Thymus (tissue), 11 donors: ENCODE results near the gene ATP6AP1. TPM values are rescaled to one million over a fixed set of nuclear protein-coding genes. Genes with fewer than 3 reads are reported as not detected.

Experiments used
- DNase-seq, 9 donors: peaks; one replicate each; pipeline ENCODE4 v3.0.0-alpha.2; 2013; ENCODE audit warnings: low spot score in 9 of 9, low read depth in 6 of 9, missing footprints in 1 of 9
- H3K27ac ChIP-seq, 2 donors: one replicate each; pipeline ENCODE4 v1.5.1; 2013; ENCODE audit warnings: control low read depth in 1 of 2, low read depth in 1 of 2, low read length in 1 of 2, mild to moderate bottlenecking in 1 of 2, moderate library complexity in 1 of 2
- H3K27me3 ChIP-seq, 2 donors: one replicate each; pipeline ENCODE4 v1.5.1; 2013; ENCODE audit warnings: low read length in 1 of 2; ENCODE audit not compliant: control insufficient read depth in 2 of 2, insufficient read depth in 1 of 2
- H3K36me3 ChIP-seq, 2 donors: one replicate each; pipeline ENCODE4 v1.5.1; 2013; ENCODE audit warnings: low read length in 1 of 2, mild to moderate bottlenecking in 1 of 2, moderate library complexity in 1 of 2; ENCODE audit not compliant: control insufficient read depth in 2 of 2, insufficient read depth in 2 of 2
- H3K4me1 ChIP-seq, 2 donors: one replicate each; pipeline ENCODE4 v1.5.1; 2013; ENCODE audit warnings: low read length in 2 of 2; ENCODE audit not compliant: control insufficient read depth in 2 of 2, insufficient read depth in 2 of 2
- H3K4me3 ChIP-seq, 2 donors: one replicate each; pipeline ENCODE4 v1.5.1; 2013; ENCODE audit warnings: low read length in 2 of 2, control low read depth in 1 of 2, mild to moderate bottlenecking in 1 of 2
- H3K9me3 ChIP-seq, 2 donors: one replicate each; pipeline ENCODE4 v1.5.1; 2013; ENCODE audit warnings: low read length in 1 of 2, mild to moderate bottlenecking in 1 of 2; ENCODE audit not compliant: control insufficient read depth in 2 of 2, insufficient read depth in 1 of 2
- WGBS: extraction: QIAGEN DNeasy Blood & Tissue Kit; methylation state at CpG from one replicate; pipeline ENCODE4 v1.1.7; 2013; 5-methylcytosine and 5-hydroxymethylcytosine counted together
- polyA plus RNA-seq: library from polyadenylated mRNA; stranded (reverse); fragments of 200-250 nt; gene quantifications from one replicate; pipeline ENCODE4 v1.2.3, GENCODE V29; 2013
- total RNA-seq: library from RNA; stranded (reverse); fragments of 120-200 nt; gene quantifications from one replicate; pipeline ENCODE4 v1.2.4, GENCODE V29; 2013
- donor health status: healthy.

Gene ATP6AP1
- total and polyA plus RNA-seq, 2 donors, result 26.6 to 53.7 TPM

DNA sequence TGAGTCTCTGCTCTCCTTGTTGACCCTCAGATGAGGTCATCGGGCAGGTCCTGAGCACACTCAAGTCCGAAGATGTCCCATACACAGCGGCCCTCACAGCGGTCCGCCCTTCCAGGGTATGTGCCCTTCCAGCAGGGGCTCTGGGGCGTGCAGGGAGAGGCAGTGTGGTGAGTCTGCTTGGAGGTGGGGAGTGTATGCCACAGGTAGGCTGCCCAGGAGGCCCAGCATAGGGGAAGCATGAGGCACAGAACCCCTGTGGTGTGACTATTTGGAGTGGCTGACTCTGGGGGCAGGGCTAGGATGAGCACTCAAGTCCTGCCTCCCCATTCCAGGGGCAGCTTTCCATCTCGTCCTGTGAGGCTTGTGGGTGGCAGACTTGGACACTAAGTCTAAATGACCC lies 5.1 kb downstream of the ATP6AP1 start:
- WGBS, result 98% methylated on average over 7 of the region's 7 CpGs
- H3K9me3 ChIP-seq, result peaks cover 0 to 8% of the 10 kb centered on the region in 2 donors
- peaks cover 26 to 42% of the 10 kb centered on the region in 2 donors for H3K36me3 ChIP-seq
- peaks cover under 1 to 25% of the 10 kb centered on the region in 2 donors for H3K4me1 ChIP-seq
- no peak overlapping the region for H3K4me3 ChIP-seq
- no peak for DNase-seq
- no peaks in the 10 kb centered on the region for H3K27me3 ChIP-seq
- no peak overlapping the region for H3K27ac ChIP-seq

DNA sequence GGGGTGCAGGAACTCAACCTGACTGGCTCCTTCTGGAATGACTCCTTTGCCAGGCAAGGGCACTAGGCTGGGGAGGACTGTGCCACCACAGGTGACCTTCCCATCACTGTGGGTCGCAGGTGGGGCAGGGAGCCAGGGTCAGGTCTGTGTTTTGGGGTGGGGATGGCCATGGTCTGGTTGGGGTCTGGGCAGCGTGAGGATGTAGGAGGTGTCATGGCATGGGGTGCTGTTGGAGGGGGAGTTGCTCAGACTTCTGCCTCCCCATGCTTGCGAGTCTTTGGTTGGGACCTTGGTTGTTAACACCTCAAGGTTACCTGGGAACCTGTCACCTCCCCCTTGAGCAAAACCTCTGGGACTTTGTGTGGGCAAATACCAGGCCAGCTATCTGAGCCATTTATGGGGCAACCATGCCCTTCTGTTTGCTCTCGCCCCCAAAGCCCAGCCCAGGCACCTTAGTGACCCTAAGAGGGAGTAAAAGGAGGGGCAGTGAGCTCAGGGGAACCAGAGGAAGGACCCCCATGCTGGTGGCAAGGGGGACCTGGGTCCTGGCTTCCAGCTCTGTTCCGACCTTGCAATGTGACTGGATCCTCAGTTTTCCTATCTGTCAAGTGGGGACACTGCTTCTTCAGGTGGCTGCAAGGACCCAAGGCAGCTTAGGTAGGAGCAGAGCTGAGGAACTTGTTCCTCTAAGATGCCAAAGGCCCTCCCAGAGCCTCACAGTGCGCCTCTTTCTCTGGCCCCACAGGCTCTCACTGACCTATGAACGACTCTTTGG lies 6.1 kb downstream of the ATP6AP1 start:
- 95% methylated on average over 7 of the region's 7 CpGs for WGBS
- Histone ChIP-seq H3K4me1 (peaks cover 2 to 19% of the 10 kb centered on the region in 2 donors), H3K36me3 (peaks cover 33 to 42% of the 10 kb centered on the region in 2 donors)

DNA sequence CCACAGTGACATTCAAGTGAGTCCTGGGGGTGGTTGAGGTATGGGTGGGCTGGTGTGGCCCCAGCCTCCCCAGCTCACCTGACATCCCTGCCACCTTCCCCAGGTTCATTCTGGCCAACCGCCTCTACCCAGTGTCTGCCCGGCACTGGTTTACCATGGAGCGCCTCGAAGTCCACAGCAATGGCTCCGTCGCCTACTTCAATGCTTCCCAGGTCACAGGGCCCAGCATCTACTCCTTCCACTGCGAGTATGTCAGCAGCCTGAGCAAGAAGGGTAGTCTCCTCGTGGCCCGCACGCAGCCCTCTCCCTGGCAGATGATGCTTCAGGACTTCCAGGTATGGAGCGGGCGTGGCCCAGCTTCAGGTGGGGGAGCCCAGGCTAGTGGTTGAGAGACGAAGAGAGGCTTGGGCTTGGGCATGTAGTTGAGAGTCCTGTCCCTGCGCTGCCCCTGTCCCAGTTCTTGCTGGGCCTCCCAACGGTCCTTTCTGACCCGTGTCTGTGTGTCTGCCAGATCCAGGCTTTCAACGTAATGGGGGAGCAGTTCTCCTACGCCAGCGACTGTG lies 6.8 kb downstream of the ATP6AP1 start:
- H3K9me3 ChIP-seq, result peaks cover 0 to 6% of the 10 kb centered on the region in 2 donors
- H3K27me3 ChIP-seq, result no peaks in the 10 kb centered on the region
- DNase-seq, result no peak
- H3K27ac ChIP-seq, result no peak overlapping the region
- H3K4me3 ChIP-seq, result no peak overlapping the region
- H3K36me3 ChIP-seq, result peaks cover 40 to 45% of the 10 kb centered on the region in 2 donors
- H3K4me1 ChIP-seq, result peaks cover 2 to 17% of the 10 kb centered on the region in 2 donors
- 97% methylated on average over 19 of the region's 19 CpGs for WGBS

More for the DNA sequence above, 6.1 kb downstream of the ATP6AP1 start:
- peaks cover 0 to 6% of the 10 kb centered on the region in 2 donors for H3K9me3 ChIP-seq
- no peak for DNase-seq
- no peak overlapping the region for H3K27ac ChIP-seq
- H3K27me3 ChIP-seq, result no peaks in the 10 kb centered on the region
- H3K4me3 ChIP-seq, result no peak overlapping the region

GRCh38 chrX:154436374-154436982 lies 8.0 kb downstream of the ATP6AP1 start:
- peak in 3 of 9 donors; percentile 45 to 59 (median 48) for DNase-seq

GRCh38 chrX:154436983-154437752 lies 8.7 kb downstream of the ATP6AP1 start, which contains the start of gene GDI1:
Gene GDI1 (plus strand): TSS chrX:154437154. CDS start chrX:154437255, 101 bp downstream.
- DNase-seq, result peak in 3 of 9 donors; percentile 29 to 69 (median 44)
- Histone ChIP-seq H3K36me3 (peaks cover 50 to 53% of the 10 kb centered on the region in 2 donors), H3K4me1 (peaks cover 2 to 12% of the 10 kb centered on the region in 2 donors)

More at GRCh38 chrX:154436374-154436982, 8.0 kb downstream of the ATP6AP1 start:
- H3K27ac ChIP-seq, result peak overlapping the region in 1 of 2 donors; percentile 79
- 12% methylated on average over 57 of the region's 78 CpGs for WGBS
- no peaks in the 10 kb centered on the region for H3K27me3 ChIP-seq
- peaks cover 2 to 12% of the 10 kb centered on the region in 2 donors for H3K4me1 ChIP-seq
- H3K4me3 ChIP-seq, result peak overlapping the region; percentile 28 to 73
- peaks cover 0 to 6% of the 10 kb centered on the region in 2 donors for H3K9me3 ChIP-seq
- peaks cover 50 to 51% of the 10 kb centered on the region in 2 donors for H3K36me3 ChIP-seq

DNA sequence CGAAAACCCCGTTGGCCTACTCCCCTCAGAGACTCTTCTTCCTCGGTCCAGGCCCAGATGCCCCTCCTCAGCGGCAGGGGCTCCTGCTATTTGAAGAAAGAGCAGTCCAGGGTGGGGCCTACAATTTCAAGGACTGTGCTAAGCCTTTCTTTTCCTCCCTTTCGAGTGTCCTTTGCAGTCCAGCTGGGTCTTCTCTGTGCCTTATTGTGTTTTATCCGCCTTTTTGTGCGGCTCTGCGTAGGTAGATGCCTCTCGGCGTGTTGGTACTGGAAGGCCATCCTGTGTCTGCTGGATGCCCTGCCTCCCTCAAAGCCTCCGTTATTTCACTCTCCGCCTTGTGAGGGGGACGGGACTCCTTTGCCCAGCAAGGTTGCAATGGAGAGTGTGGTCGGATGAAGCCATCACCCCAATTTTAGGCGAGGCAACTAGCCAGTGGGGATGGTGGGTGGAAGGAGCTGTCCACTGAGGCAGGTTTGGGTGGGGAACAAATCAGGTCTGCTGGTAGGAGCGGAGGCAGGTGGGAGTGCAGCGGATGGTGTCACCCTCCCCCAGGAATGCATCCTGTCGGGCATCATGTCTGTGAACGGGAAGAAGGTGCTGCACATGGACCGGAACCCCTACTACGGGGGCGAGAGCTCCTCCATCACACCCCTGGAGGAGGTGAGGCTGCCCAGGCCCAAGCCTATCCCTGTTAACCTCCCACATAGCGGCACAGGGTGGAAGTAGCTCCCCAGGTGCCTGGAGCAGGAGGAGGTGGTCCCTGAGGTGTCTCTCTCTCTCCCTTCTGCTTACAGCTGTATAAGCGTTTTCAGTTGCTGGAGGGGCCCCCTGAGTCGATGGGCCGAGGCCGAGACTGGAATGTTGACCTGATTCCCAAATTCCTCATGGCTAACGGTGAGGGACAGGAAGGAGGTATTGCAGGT lies 9.8 kb downstream of the ATP6AP1 start:
- WGBS, result 82% methylated on average over 28 of the region's 28 CpGs
- Histone ChIP-seq H3K27me3 (no peaks in the 10 kb centered on the region), H3K4me1 (peaks cover 2 to 12% of the 10 kb centered on the region in 2 donors), H3K27ac (peak overlapping the region in 1 of 2 donors; percentile 5), H3K9me3 (peaks cover 0 to 6% of the 10 kb centered on the region in 2 donors), H3K36me3 (peaks cover 47 to 52% of the 10 kb centered on the region in 2 donors), H3K4me3 (peak overlapping the region; percentile 65 to 73)
- DNase-seq, result no peak

More at GRCh38 chrX:154436983-154437752, 8.7 kb downstream of the ATP6AP1 start, which contains the start of gene GDI1:
- peak within 1 kb of the TSS; percentile 65 to 73 for H3K4me3 ChIP-seq
- peaks cover 0 to 6% of the 10 kb centered on the region in 2 donors for H3K9me3 ChIP-seq
- H3K27ac ChIP-seq, result peak within 1 kb of the TSS in 1 of 2 donors; percentile 79
- H3K27me3 ChIP-seq, result no peaks in the 10 kb centered on the region
- 1% methylated on average over 93 of the region's 93 CpGs for whole genome bisulfite sequencing

DNA sequence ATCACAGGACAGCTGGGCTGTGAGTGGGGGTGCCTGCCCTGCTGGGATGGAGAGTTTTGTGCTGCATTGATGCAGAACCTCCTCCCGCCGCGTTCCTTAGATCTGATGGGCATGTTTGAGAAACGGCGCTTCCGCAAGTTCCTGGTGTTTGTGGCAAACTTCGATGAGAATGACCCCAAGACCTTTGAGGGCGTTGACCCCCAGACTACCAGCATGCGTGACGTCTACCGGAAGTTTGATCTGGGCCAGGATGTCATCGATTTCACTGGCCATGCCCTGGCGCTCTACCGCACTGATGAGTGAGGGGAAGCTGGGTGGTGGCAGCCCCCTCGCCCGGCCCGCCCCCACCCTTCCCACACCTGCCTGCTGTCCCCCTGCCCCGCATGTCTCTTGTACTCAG lies 11.4 kb downstream of the ATP6AP1 start:
- Histone ChIP-seq H3K36me3 (peaks cover 35 to 45% of the 10 kb centered on the region in 2 donors), H3K4me1 (peaks cover 6 to 22% of the 10 kb centered on the region in 2 donors), H3K4me3 (no peak overlapping the region), H3K27me3 (no peaks in the 10 kb centered on the region), H3K9me3 (peaks cover 0 to 6% of the 10 kb centered on the region in 2 donors), H3K27ac (no peak overlapping the region)
- DNase-seq, result no peak
- WGBS, result 96% methylated on average over 18 of the region's 18 CpGs
